MCF 10A (cell line): Measurements from ENCODE around the gene MGAT3. TPM values are rescaled to one million over a fixed set of nuclear protein-coding genes. Genes with fewer than 3 reads are reported as not detected.

Source experiments
- BruUV-seq: library from RNA; stranded (reverse); fragments of 400-500 nt; replicated peaks from 2 replicates; lab custom pipeline; 2021; lab: Mats Ljungman, UMichigan
- CTCF ChIA-PET: fragments of 300-600 bp; sonication (Branson Sonifier 250); formaldehyde crosslinking; extraction: SDS; loops from one replicate; lab custom pipeline; 2021; ENCODE audit warnings: antibody characterized with exemption, inconsistent platforms; lab: Yijun Ruan, JAX
- POLR2A ChIA-PET: fragments of 300-600, 350-650 bp; sonication (Branson Sonifier 250); formaldehyde crosslinking; extraction: SDS; loops from one replicate; lab custom pipeline; 2020; ENCODE audit warnings: antibody characterized with exemption, inconsistent platforms; lab: Yijun Ruan, JAX
- DNase-seq: peaks from one replicate; pipeline ENCODE4 v3.0.0-alpha.2; 2018; ENCODE audit not compliant: unreplicated experiment
- H3K27ac Mint-ChIP-seq: one replicate; pipeline ENCODE4 v1.8.0; 2022; ENCODE audit warnings: mild to moderate bottlenecking, low read depth, mixed read lengths; ENCODE audit not compliant: unreplicated experiment
- H3K27me3 Mint-ChIP-seq: one replicate; pipeline ENCODE4 v1.8.0; 2022; ENCODE audit warnings: mixed read lengths; ENCODE audit not compliant: insufficient read depth, unreplicated experiment
- H3K36me3 Mint-ChIP-seq: one replicate; pipeline ENCODE4 v1.8.0; 2022; ENCODE audit warnings: mild to moderate bottlenecking, moderate library complexity, mixed read lengths; ENCODE audit not compliant: insufficient read depth, unreplicated experiment
- H3K4me1 Mint-ChIP-seq: one replicate; pipeline ENCODE4 v1.8.0; 2022; ENCODE audit warnings: mixed read lengths; ENCODE audit not compliant: insufficient read depth, unreplicated experiment
- H3K4me3 Mint-ChIP-seq: one replicate; pipeline ENCODE4 v1.8.0; 2022; ENCODE audit warnings: mild to moderate bottlenecking, moderate library complexity, mixed read lengths; ENCODE audit not compliant: unreplicated experiment
- H3K9me3 Mint-ChIP-seq: one replicate; pipeline ENCODE4 v1.8.0; 2022; ENCODE audit warnings: mixed read lengths; ENCODE audit not compliant: unreplicated experiment
- intact Hi-C: fragments of 100-400 bp; cut with micrococcal nuclease; formaldehyde crosslinking; loops from 2 replicates; pipeline ENCODE4 v1.14.1; 2022
- total RNA-seq: library from RNA; stranded (reverse); gene quantifications from 2 replicates; pipeline ENCODE4 v1.2.3, GENCODE V29; 2022
- TF ChIP-seq, protein P1 (sequence below): fragments of 200-600 bp; IDR thresholded peaks from one replicate; pipeline ENCODE4 v1.8.0; 2022; ENCODE audit warnings: antibody characterized with exemption, mild to moderate bottlenecking; ENCODE audit not compliant: unreplicated experiment

MGAT3 gene
- total RNA-seq, 1 experiment from 2014 or later, result not detected

DNA sequence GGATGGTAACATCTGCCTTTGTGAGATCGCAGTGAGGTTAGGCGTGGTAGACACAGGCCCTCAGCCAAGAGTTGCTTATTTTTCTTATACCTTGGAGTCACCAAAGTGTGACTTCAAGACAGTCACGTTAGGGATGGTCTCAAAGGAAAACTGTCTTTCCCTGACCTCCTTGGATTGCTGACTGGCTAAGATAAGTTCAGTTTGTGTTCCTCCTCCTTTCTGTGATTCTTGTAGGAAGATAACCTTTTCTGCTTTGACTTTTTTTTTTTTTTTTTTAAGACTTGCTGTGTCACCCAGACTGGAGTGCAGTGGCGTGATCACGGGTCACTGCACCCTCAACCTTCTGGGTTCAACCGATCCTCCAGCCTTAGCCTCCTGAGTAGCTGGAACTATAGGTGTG lies 34.1 kb upstream of the MGAT3 start:
- no peak overlapping the region for H3K27ac Mint-ChIP-seq
- no TSS peak for BruUV-seq
- POLR2A ChIA-PET, result no interaction called here
- peaks cover 78% of the 10 kb centered on the region for H3K36me3 Mint-ChIP-seq
- TF ChIP-seq, protein P1, sequence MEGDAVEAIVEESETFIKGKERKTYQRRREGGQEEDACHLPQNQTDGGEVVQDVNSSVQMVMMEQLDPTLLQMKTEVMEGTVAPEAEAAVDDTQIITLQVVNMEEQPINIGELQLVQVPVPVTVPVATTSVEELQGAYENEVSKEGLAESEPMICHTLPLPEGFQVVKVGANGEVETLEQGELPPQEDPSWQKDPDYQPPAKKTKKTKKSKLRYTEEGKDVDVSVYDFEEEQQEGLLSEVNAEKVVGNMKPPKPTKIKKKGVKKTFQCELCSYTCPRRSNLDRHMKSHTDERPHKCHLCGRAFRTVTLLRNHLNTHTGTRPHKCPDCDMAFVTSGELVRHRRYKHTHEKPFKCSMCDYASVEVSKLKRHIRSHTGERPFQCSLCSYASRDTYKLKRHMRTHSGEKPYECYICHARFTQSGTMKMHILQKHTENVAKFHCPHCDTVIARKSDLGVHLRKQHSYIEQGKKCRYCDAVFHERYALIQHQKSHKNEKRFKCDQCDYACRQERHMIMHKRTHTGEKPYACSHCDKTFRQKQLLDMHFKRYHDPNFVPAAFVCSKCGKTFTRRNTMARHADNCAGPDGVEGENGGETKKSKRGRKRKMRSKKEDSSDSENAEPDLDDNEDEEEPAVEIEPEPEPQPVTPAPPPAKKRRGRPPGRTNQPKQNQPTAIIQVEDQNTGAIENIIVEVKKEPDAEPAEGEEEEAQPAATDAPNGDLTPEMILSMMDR, result no peak
- CTCF ChIA-PET, result no interaction called here
- H3K4me1 Mint-ChIP-seq, result no peaks in the 10 kb centered on the region
- DNase-seq, result no peak
- H3K9me3 Mint-ChIP-seq, result no peaks in the 10 kb centered on the region
- no peaks in the 10 kb centered on the region for H3K27me3 Mint-ChIP-seq
- no peak overlapping the region for H3K4me3 Mint-ChIP-seq
- intact Hi-C loops, result no loop called here

DNA sequence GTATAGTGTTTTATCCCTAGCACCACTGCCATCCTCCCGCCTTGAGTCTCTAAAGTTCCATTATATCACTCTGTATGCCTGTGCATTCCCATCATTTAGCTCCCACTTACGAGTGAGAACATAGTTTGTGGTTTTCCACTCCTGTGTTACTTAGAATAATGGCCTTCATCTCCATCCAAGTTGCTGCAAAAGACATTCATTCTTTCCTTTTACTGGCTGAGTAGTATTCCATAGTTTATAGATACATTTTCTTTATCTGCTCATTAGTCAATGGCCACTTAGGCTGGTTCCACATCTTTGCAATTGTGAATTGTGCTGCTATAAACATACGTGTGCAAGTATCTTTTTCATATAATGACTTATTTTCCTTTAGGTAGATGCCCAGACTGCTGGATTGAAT lies 32.8 kb upstream of the MGAT3 start:
- TF ChIP-seq, protein P1, result no peak
- intact Hi-C loops, result no loop called here
- Mint-ChIP-seq H3K27me3 (no peaks in the 10 kb centered on the region), H3K4me1 (no peaks in the 10 kb centered on the region), H3K27ac (no peak overlapping the region), H3K36me3 (peaks cover 76% of the 10 kb centered on the region), H3K4me3 (no peak overlapping the region), H3K9me3 (no peaks in the 10 kb centered on the region)
- ChIA-PET POLR2A (no interaction called here), CTCF (interaction anchor here (0.7 kb wide), 1 partner anchor 59 kb away, joined by 4 read pairs; no protein-coding TSS in a partner anchor)
- BruUV-seq, result no TSS peak
- no peak for DNase-seq

DNA sequence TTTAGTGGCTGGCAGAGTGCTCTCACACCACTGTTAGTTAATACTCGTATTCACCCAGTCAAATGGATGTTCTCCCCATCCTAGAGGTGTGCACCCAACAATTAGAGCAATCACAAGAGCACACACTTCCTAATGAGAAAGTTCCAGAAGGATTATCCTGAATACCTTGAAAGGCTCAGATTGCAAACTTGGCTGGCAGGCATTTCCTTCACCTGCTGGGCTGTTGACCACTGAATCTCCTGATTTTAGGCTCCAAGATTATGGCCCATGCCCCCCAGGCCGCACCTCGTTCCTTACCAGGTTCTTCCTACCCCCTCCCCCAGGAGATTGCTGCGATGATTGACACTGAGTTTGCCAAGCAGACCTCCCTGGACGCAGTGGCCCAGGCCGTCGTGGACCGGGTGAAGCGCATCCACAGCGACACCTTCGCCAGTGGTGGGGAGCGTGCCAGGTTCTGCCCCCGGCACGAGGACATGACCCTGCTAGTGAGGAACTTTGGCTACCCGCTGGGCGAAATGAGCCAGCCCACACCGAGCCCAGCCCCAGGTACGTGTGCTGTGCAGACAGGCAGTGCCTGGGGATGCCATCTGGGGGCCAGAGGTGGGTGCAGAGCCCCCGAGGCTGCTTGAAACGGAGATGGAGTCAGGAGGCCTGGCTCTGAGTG lies 30.3 kb upstream of the MGAT3 start:
- TF ChIP-seq, protein P1, result no peak
- no peak for DNase-seq
- Mint-ChIP-seq H3K9me3 (no peaks in the 10 kb centered on the region), H3K4me1 (no peaks in the 10 kb centered on the region), H3K4me3 (no peak overlapping the region), H3K36me3 (peaks cover 60% of the 10 kb centered on the region), H3K27ac (no peak overlapping the region), H3K27me3 (no peaks in the 10 kb centered on the region)
- CTCF ChIA-PET, result no interaction called here
- POLR2A ChIA-PET, result no interaction called here
- intact Hi-C loops, result no loop called here
- no TSS peak for BruUV-seq

DNA sequence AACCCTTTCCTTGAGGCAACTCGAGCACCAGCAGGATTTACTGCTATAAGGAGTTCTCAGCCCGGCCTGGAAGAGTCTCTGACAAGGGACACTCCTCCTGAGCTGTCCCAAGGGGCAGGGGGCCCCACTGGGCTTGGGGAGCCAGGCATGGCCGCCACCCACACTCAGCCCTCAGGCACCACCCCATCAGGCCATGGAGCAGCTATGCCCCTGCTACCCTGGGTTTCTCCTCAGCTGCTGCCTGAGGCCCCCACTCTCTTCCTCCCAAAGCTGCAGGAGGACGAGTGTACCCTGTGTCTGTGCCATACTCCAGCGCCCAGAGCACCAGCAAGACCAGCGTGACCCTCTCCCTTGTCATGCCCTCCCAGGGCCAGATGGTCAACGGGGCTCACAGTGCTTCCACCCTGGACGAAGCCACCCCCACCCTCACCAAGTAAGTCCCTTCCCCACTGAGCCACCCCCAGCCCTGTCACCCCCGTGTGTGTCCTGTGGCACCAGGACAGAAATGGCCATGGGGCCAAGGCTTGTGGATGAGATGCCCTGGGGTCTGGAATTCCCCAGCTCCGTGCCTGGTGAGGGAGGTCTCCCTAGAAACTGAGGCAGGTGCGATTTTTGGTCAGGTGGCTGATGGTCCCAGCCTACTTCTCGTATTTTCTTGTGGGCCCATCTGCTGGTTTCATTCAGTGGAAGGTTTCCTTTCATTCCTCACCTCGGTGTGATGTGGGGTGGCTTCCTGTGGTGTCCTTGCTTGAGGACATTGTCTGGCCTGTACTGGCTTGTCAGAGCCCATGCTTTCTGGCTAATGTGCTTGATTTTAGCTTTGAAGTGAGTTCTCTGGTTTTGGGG lies 28.8 kb upstream of the MGAT3 start:
- ChIA-PET POLR2A (no interaction called here), CTCF (no interaction called here)
- Mint-ChIP-seq H3K9me3 (no peaks in the 10 kb centered on the region), H3K36me3 (peaks cover 50% of the 10 kb centered on the region), H3K27me3 (no peaks in the 10 kb centered on the region), H3K4me1 (no peaks in the 10 kb centered on the region), H3K4me3 (no peak overlapping the region), H3K27ac (no peak overlapping the region)
- DNase-seq, result no peak
- no TSS peak for BruUV-seq
- TF ChIP-seq, protein P1, result no peak
- intact Hi-C loops, result no loop called here
